Keratinocyte (primary cell): Measurements from ENCODE around the gene OPALIN.

Experiments used
- EZH2 ChIP-seq: IDR thresholded peaks from one replicate; pipeline ENCODE4 v1.6.1; 2012; ENCODE audit warnings: inconsistent platforms, mild to moderate bottlenecking, low read length, moderate library complexity
- TF ChIP-seq, protein P1 (sequence below), 3 experiments: IDR thresholded peaks in 1 of 3; conservative IDR thresholded peaks in 1 of 3; optimal IDR thresholded peaks in 1 of 3; 2 replicates in 2 of 3; 3 replicates in 1 of 3; pipeline versions ENCODE3 to v1.5.1; 2011; ENCODE audit warnings: low read length in 3 of 3, mild to moderate bottlenecking in 3 of 3, moderate library complexity in 2 of 3, control low read depth in 1 of 3, inconsistent platforms in 1 of 3; ENCODE audit not compliant: insufficient read depth in 2 of 3; ENCODE audit errors: extremely low read depth in 1 of 3

DNA sequence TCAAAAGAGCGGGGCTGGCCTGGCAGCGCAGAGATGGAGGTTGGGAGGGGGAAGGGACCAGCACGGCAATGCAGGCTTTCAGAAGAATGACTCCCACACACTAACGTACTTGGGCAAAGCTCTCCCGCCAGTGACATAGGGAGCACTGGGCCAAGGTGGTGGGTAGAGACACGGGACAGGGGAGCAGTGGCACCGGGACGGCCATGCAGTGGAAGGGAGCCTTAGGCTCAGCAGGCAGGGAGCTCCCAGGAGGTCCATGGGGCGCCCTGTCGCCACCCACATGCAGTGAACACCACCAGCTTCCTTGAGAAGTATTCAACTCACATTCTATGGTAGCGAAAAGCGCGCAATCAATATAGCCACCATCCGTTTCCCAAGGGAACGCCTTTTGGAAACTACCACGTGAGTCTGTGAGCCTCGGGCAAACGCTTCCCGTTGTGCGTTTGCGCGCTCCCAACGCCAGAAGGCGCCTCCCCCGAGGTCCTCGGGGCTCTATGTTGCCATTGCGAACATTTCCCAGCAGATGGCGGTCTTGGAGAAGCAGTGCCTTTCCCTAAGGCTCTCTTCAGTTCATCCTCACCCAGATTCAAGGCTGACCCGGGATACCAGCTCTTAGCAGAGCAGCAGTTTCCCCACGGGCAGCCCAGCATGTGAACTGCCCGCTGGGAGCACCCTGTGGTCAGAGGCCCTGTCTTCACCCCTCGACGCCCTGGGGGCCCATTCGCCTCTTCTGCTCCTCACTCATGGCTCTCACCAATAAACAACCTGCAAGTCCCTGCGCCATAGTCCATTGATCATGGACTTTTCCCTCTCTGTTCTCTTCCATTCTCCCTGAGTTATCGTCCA lies 16.4 kb upstream of the OPALIN start:
- TF ChIP-seq, protein P1, sequence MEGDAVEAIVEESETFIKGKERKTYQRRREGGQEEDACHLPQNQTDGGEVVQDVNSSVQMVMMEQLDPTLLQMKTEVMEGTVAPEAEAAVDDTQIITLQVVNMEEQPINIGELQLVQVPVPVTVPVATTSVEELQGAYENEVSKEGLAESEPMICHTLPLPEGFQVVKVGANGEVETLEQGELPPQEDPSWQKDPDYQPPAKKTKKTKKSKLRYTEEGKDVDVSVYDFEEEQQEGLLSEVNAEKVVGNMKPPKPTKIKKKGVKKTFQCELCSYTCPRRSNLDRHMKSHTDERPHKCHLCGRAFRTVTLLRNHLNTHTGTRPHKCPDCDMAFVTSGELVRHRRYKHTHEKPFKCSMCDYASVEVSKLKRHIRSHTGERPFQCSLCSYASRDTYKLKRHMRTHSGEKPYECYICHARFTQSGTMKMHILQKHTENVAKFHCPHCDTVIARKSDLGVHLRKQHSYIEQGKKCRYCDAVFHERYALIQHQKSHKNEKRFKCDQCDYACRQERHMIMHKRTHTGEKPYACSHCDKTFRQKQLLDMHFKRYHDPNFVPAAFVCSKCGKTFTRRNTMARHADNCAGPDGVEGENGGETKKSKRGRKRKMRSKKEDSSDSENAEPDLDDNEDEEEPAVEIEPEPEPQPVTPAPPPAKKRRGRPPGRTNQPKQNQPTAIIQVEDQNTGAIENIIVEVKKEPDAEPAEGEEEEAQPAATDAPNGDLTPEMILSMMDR (optimal IDR thresholded peaks at IDR 0.05 in 1 of 3, IDR thresholded peaks at IDR 0.05 in 1 of 3, conservative IDR thresholded peaks at IDR 0.05 in 1 of 3; ENCODE audit: extremely low read depth in 1 of 3, insufficient read depth in 2 of 3, low read length in 3 of 3), result peak; percentile 91 to 100 (median 98)
- TF ChIP-seq EZH2, result no peak
